ENCODE measurements around the gene NSFL1C.

DNA sequence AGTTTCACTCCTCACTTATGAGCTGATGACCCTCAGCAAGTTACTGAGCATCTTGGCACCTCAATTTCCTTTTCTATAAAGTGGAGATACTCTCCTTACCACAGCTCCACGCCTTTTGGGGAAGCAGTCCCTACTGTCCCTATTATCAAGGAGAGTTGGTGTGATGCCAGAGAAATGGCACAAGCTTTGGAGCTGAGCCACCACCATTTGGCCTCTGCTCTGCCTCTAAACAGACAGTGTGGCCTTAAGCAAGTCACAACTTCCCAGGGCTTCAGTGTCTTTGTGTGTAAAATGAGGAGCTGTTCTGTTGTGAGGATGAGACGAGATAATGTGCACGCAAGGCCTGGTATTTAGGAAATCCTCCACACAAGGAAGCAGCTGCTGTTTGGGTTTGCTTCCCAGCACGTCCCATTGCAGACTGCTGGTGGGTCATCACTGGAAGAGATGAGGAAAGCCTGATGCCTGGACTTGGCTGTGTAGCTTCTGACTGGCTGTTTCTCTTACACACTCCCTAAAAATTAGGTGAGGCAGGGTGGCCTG is 18.5 kb downstream of the NSFL1C start:
- TF ChIP-seq, protein P1, sequence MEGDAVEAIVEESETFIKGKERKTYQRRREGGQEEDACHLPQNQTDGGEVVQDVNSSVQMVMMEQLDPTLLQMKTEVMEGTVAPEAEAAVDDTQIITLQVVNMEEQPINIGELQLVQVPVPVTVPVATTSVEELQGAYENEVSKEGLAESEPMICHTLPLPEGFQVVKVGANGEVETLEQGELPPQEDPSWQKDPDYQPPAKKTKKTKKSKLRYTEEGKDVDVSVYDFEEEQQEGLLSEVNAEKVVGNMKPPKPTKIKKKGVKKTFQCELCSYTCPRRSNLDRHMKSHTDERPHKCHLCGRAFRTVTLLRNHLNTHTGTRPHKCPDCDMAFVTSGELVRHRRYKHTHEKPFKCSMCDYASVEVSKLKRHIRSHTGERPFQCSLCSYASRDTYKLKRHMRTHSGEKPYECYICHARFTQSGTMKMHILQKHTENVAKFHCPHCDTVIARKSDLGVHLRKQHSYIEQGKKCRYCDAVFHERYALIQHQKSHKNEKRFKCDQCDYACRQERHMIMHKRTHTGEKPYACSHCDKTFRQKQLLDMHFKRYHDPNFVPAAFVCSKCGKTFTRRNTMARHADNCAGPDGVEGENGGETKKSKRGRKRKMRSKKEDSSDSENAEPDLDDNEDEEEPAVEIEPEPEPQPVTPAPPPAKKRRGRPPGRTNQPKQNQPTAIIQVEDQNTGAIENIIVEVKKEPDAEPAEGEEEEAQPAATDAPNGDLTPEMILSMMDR (IDR thresholded peaks at IDR 0.05; ENCODE audit: borderline replicate concordance, extremely low read depth, low read length, poor library complexity, severe bottlenecking) = no peak
- TF ChIP-seq EZH2 (IDR thresholded peaks at IDR 0.05; ENCODE audit: borderline replicate concordance, low read depth, low read length, severe bottlenecking) = no peak
